GM12873 (cell line): ENCODE measurements around the gene STN1.

ENCODE experiments used
- CTCF ChIP-seq: IDR thresholded peaks from 2 replicates; pipeline ENCODE4 v1.5.1; 2012; ENCODE audit warnings: low read depth, mild to moderate bottlenecking, moderate library complexity, low read length, control low read depth; ENCODE audit not compliant: insufficient read depth; ENCODE audit errors: missing control alignments

STN1 gene

DNA sequence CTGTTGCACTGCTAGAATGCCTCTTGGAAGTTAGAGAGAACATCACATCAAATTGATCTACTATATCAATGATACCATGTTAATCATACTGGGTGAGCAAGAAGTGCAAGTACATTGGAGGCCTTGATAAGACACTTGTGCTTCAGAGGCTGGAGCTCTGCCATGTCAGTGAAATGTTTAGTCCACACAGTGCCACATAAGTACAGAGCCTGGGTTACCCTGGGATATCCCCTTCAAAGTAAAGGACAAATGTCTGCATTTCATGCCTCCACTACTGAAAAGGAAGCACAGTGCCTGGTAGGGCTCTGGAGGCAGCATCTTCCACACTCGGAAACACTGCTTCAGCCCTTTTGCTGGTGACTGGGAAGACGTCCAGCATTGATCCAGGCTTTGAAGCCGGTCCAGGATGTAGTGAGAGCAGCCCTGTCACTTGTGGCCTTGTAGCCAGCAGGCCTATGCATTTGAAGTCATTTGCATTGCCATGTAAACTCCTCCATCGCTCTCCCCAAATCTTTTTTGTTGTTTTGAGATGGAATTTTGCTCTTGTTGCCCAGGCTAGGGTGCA lies 15.7 kb upstream of the STN1 start:
- no peak for TF ChIP-seq CTCF

DNA sequence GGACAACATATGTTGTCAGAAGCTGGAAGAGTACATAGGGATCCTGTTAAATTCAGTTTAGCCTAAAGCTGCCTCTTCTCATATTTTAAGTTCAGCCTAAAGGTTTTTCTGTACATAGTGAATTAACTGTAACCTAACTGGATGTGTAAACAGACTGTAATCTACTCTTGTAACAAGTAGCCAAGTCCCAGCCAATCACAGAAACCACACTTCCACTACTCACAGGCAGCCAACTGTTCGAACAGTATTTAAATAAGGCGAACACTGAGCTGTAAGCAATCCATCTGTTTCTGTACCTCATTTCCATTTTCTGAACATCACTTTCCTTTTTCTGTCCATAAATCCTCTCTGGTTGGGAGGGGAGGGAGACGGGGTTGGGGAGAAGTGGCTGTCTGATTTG lies 15.0 kb upstream of the STN1 start:
- no peak for TF ChIP-seq CTCF

DNA sequence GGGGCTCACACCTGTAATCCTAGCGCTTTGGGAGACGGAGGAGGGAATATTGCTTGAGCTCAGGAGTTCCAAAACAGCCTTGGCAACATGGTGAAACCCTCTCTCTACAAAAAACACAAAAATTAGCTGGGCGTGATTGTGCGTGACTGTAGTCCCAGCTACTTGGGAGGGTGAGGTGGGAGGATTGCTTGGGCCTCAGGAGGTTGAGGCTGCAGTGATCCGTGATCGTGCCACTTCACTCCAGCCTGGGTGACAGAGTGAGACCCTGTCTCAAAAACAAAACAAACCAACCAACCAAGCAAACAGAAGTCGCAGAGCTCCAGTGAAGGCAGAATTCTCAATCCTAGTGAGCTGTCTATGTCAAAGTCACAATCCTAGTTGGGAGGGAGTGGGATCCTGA lies 14.3 kb upstream of the STN1 start:
- no peak for TF ChIP-seq CTCF

- TF ChIP-seq CTCF: no peak
Observed at GRCh38 chr10:103931603-103932002, 13.6 kb upstream of the STN1 start.

- no peak for TF ChIP-seq CTCF
Observed at GRCh38 chr10:103930881-103931280, 12.9 kb upstream of the STN1 start.

DNA sequence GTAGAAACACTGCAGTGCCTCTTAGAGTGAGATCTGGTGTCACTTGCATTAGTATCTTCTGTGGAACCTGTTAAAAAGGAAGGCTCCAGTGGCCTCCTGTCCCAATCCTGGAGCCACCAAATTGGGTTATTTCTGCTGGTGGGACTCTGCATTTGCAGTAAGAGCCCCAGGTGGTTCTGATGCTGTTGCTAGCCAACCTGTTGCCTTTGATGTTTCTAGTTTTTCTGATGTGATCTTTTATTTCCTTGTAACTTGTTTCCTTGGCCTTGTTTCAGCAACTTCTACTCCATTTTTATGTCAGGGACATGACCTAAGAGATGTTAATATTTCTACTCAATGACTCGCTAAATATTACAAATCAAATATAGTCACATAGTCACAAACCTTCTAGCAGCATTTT lies 12.5 kb upstream of the STN1 start:
- TF ChIP-seq CTCF: no peak

DNA sequence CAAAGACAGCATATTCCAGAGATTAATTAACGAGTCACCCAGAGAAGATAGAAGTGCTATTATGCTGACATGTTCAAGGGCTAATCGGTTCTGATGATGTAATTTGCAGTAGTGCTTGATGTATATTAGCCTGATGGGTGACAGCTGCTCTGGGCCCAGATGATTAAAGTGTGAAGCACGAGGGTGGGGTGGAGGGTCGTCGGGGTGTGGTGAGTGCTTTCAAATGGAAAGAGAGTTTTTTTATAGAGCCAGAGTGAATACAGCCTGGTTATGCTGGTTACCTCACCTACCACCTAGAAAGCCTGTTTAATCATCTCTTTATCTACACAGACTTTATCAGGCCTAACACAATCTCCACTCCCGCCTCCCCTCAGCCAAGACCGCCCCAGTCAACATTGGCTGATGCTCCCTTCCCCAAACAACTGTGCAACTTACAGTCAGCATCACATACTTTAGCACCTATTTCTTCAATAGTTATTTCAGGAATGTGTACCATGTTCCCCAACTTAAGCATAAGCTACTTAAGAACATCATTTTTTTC lies 11.5 kb upstream of the STN1 start:
- no peak for TF ChIP-seq CTCF
